GM12878 (cell line): Measurements from ENCODE around the gene IDH3G.

Source experiments
- EGR1 ChIP-seq, 2 experiments: IDR thresholded peaks; 1 replicate in 1 of 2; 2 replicates in 1 of 2; pipeline ENCODE4 v1.6.1; 2011 to 2012; ENCODE audit warnings: low read depth in 2 of 2, low read length in 2 of 2, borderline replicate concordance in 1 of 2, mild to moderate bottlenecking in 1 of 2, moderate library complexity in 1 of 2
- POLR2AphosphoS2 ChIP-seq: IDR thresholded peaks from 2 replicates; pipeline ENCODE4 v1.6.1; 2011; ENCODE audit warnings: low read depth, mild to moderate bottlenecking, low read length, improper control_type of control experiment, moderate library complexity
- ZNF24 ChIP-seq: fragments of 450-650 bp; IDR thresholded peaks from 2 replicates; pipeline ENCODE4 v1.6.1; 2017; ENCODE audit warnings: antibody characterized with exemption, mild to moderate bottlenecking
- ZNF274 ChIP-seq: IDR thresholded peaks from one replicate; pipeline ENCODE4 v1.8.0; 2011; ENCODE audit not compliant: insufficient read length, insufficient read depth
- TF ChIP-seq, protein P1 (sequence below): fragments of 450-650 bp; IDR thresholded peaks from 2 replicates; pipeline ENCODE4 v1.6.1; 2018; ENCODE audit warnings: mild to moderate bottlenecking, low read depth, moderate library complexity; ENCODE audit not compliant: partially characterized antibody

DNA sequence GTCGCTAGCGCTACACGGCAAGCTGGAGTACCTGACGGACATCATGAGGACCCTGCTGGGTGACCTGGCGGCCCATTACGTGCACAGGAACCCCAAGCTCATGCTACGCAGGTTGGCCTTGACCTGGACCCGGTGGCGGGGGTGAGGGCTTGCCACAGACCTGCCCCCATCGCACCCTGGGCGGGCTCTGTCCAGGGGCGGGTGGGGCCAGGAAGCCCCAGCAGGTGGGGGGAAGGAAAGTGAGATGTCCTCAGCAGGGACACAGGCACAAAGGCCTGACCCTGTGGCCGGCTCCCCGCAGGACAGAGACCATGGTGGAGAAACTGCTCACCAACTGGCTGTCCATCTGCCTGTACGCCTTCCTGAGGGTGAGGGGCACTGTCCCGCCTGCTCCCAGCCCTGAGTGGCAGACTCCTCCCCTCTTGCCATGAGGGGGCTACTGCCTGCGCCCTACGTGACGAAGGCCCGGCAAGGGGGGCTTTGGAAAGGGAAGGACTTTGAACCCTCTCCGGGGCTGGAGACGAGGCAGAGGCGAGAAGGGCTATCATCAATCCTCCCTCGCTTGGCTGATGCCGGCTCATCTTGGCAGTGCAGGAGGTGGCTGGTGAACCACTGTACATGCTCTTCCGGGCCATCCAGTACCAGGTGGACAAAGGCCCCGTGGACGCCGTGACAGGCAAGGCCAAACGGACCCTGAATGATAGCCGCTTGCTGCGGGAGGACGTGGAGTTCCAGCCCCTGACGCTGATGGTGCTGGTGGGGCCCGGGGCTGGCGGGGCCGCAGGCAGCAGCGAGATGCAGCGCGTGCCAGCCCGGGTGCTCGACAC lies 18.7 kb downstream of the IDH3G start:
- TF ChIP-seq, protein P1, sequence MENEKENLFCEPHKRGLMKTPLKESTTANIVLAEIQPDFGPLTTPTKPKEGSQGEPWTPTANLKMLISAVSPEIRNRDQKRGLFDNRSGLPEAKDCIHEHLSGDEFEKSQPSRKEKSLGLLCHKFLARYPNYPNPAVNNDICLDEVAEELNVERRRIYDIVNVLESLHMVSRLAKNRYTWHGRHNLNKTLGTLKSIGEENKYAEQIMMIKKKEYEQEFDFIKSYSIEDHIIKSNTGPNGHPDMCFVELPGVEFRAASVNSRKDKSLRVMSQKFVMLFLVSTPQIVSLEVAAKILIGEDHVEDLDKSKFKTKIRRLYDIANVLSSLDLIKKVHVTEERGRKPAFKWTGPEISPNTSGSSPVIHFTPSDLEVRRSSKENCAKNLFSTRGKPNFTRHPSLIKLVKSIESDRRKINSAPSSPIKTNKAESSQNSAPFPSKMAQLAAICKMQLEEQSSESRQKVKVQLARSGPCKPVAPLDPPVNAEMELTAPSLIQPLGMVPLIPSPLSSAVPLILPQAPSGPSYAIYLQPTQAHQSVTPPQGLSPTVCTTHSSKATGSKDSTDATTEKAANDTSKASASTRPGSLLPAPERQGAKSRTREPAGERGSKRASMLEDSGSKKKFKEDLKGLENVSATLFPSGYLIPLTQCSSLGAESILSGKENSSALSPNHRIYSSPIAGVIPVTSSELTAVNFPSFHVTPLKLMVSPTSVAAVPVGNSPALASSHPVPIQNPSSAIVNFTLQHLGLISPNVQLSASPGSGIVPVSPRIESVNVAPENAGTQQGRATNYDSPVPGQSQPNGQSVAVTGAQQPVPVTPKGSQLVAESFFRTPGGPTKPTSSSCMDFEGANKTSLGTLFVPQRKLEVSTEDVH, result no peak
- TF ChIP-seq ZNF274 (no peak), ZNF24 (no peak), EGR1 (IDR thresholded peaks at IDR 0.05; ENCODE audit: borderline replicate concordance in 1 of 2, low read depth in 2 of 2, low read length in 2 of 2) (no peak), POLR2AphosphoS2 (no peak)
